GM12872 (cell line): Measurements from ENCODE around the gene UGT2B11.

Experiments used
- CTCF ChIP-seq: IDR thresholded peaks from 3 replicates; pipeline ENCODE4 v1.5.1; 2011; ENCODE audit warnings: low read depth, mild to moderate bottlenecking, low read length, moderate library complexity; ENCODE audit not compliant: insufficient read depth

The UGT2B11 gene

GRCh38 chr4:69170233-69171134, 44.1 kb downstream of the UGT2B11 start:
- peak; percentile 61 for TF ChIP-seq CTCF

- no peak for TF ChIP-seq CTCF
Measured at GRCh38 chr4:69167300-69167699, 47.2 kb downstream of the UGT2B11 start.

GRCh38 chr4:69156913-69157312, 57.6 kb downstream of the UGT2B11 start:
- peak; percentile 40; the same call in 2 of the 3 replicates for TF ChIP-seq CTCF

- TF ChIP-seq CTCF = no peak
Measured at GRCh38 chr4:69154021-69154420, 60.5 kb downstream of the UGT2B11 start.
